IMR-90 (cell line): ENCODE results near the gene TMEM271. TPM values are rescaled to one million over a fixed set of nuclear protein-coding genes. Genes with fewer than 3 reads are reported as not detected.

Source experiments
- ATAC-seq: fragments of 200-7000 bp; cut with Tn5 transposase; 2 replicates; pipeline ENCODE4 v1.9.1; 2020; ENCODE audit warnings: low read depth, mild to moderate bottlenecking, moderate library complexity
- BruUV-seq: library from RNA; stranded (reverse); fragments of 400-500 nt; replicated peaks from 2 replicates; lab custom pipeline; 2021; lab: Mats Ljungman, UMichigan
- CTCF ChIA-PET: fragments of 300-600 bp; formaldehyde crosslinking; extraction: SDS; loops from one replicate; lab custom pipeline; 2021; ENCODE audit warnings: antibody characterized with exemption; lab: Yijun Ruan, JAX
- POLR2A ChIA-PET: fragments of 300-600 bp; sonication (Branson Sonifier 250); formaldehyde crosslinking; loops from one replicate; lab custom pipeline; 2022; ENCODE audit warnings: antibody characterized with exemption; ENCODE audit not compliant: unreplicated experiment; lab: Charles Lee
- DNase-seq: peaks from one replicate; pipeline ENCODE4 v3.0.0; 2013
- H2AFZ ChIP-seq: replicated peaks from 2 replicates; pipeline ENCODE3; 2013; ENCODE audit warnings: low read length, mild to moderate bottlenecking; ENCODE audit not compliant: poor library complexity
- H2AK5ac ChIP-seq: 2 replicates; pipeline ENCODE4 v1.6.1; 2013; ENCODE audit warnings: low read depth, low read length, inconsistent platforms
- H2AK9ac ChIP-seq: replicated peaks from 2 replicates; pipeline ENCODE3; 2013; ENCODE audit warnings: mild to moderate bottlenecking, low read depth, low read length, moderate library complexity; ENCODE audit not compliant: poor library complexity
- H2BK120ac ChIP-seq: 2 replicates; pipeline ENCODE4 v1.6.1; 2013; ENCODE audit warnings: low read depth, low read length, inconsistent platforms
- H2BK15ac ChIP-seq: 3 replicates; pipeline ENCODE4 v1.6.1; 2013; ENCODE audit warnings: low read depth, low read length, inconsistent platforms
- H2BK20ac ChIP-seq: 2 replicates; pipeline ENCODE4 v1.6.1; 2013; ENCODE audit warnings: low read depth, mild to moderate bottlenecking, inconsistent platforms, low read length, moderate library complexity
- H2BK5ac ChIP-seq: 2 replicates; pipeline ENCODE4 v1.6.1; 2013; ENCODE audit warnings: mild to moderate bottlenecking, low read depth, low read length, inconsistent platforms; ENCODE audit not compliant: poor library complexity, severe bottlenecking
- H3K14ac ChIP-seq: replicated peaks from 2 replicates; pipeline ENCODE4 v1.6.1; 2013; ENCODE audit warnings: low read depth, low read length, inconsistent platforms
- H3K18ac ChIP-seq: 2 replicates; pipeline ENCODE4 v1.6.1; 2013; ENCODE audit warnings: low read depth, low read length, control low read depth
- H3K23ac ChIP-seq: 2 replicates; pipeline ENCODE4 v1.6.1; 2013; ENCODE audit warnings: low read depth, low read length, inconsistent platforms
- H3K27ac ChIP-seq: 2 replicates; pipeline ENCODE4 v1.5.1; 2013; ENCODE audit warnings: mild to moderate bottlenecking, control low read depth, low read length; ENCODE audit not compliant: insufficient read depth
- H3K27me3 ChIP-seq: 2 replicates; pipeline ENCODE4 v1.6.1; 2013; ENCODE audit warnings: low read length; ENCODE audit not compliant: control insufficient read depth, insufficient read depth
- H3K36me3 ChIP-seq: 2 replicates; pipeline ENCODE4 v1.6.1; 2013; ENCODE audit warnings: low read length, mixed read lengths; ENCODE audit not compliant: control insufficient read depth, insufficient read depth
- H3K4ac ChIP-seq: 2 replicates; pipeline ENCODE4 v1.6.1; 2013; ENCODE audit warnings: low read depth, low read length, inconsistent platforms
- H3K4me1 ChIP-seq: 2 replicates; pipeline ENCODE4 v1.6.1; 2013; ENCODE audit warnings: low read length, mixed read lengths; ENCODE audit not compliant: control insufficient read depth, insufficient read depth
- H3K4me2 ChIP-seq: 2 replicates; pipeline ENCODE4 v1.6.1; 2013; ENCODE audit warnings: low read depth, mild to moderate bottlenecking, control low read depth, low read length, moderate library complexity
- H3K4me3 ChIP-seq: 2 replicates; pipeline ENCODE4 v1.5.1; 2013; ENCODE audit warnings: low read depth, mild to moderate bottlenecking, control low read depth, low read length, moderate library complexity; ENCODE audit not compliant: insufficient read depth
- H3K56ac ChIP-seq: 2 replicates; pipeline ENCODE4 v1.6.1; 2013; ENCODE audit warnings: low read length, inconsistent platforms; ENCODE audit not compliant: insufficient read depth; ENCODE audit errors: extremely low read depth
- H3K79me1 ChIP-seq, 2 experiments: 2 replicates each; pipeline ENCODE4 v1.6.1; 2013; ENCODE audit warnings: low read length in 2 of 2, inconsistent platforms in 1 of 2, low read depth in 1 of 2
- H3K9ac ChIP-seq: 2 replicates; pipeline ENCODE4 v1.6.1; 2013; ENCODE audit warnings: low read depth, low read length, control low read depth
- H3K9me1 ChIP-seq: 2 replicates; pipeline ENCODE4 v1.6.1; 2013; ENCODE audit warnings: low read length, inconsistent platforms; ENCODE audit not compliant: insufficient read depth
- H3K9me3 ChIP-seq: 2 replicates; pipeline ENCODE4 v1.6.1; 2013; ENCODE audit warnings: low read length; ENCODE audit not compliant: control insufficient read depth, insufficient read depth
- H4K20me1 ChIP-seq: 2 replicates; pipeline ENCODE4 v1.6.1; 2013; ENCODE audit warnings: low read length, inconsistent platforms; ENCODE audit not compliant: insufficient read depth
- H4K5ac ChIP-seq: 2 replicates; pipeline ENCODE4 v1.6.1; 2013; ENCODE audit warnings: mild to moderate bottlenecking, low read depth, low read length, control low read depth
- H4K8ac ChIP-seq, 2 experiments: 2 replicates each; pipeline ENCODE4 v1.6.1; 2013; ENCODE audit warnings: low read depth in 2 of 2, low read length in 2 of 2, control low read depth in 1 of 2, inconsistent platforms in 1 of 2
- H4K91ac ChIP-seq: 2 replicates; pipeline ENCODE4 v1.6.1; 2013; ENCODE audit warnings: low read depth, low read length, inconsistent platforms; ENCODE audit not compliant: insufficient read depth
- RAD21 ChIP-seq: IDR thresholded peaks from 2 replicates; pipeline ENCODE4 v1.6.1; 2012; ENCODE audit warnings: low read length, improper control_type of control experiment
- WGBS, 2 experiments: methylation state at CpG; one replicate each; pipeline versions ENCODE4 v1.1.5 to v1.1.7; 2013; ENCODE audit warnings: missing lambda C conversion rate in 2 of 2; ENCODE audit not compliant: insufficient read length in 1 of 2; ENCODE audit errors: extremely low coverage in 2 of 2; 5-methylcytosine and 5-hydroxymethylcytosine counted together
- dilution Hi-C: fragments of 300-500 bp; cut with HindIII; formaldehyde crosslinking; loops from one replicate; pipeline ENCODE4 v1.14.3; 2018; ENCODE audit warnings: low sequenced_read_pairs; ENCODE audit not compliant: unreplicated experiment
- in situ Hi-C: fragments of 300-500 bp; cut with MboI; formaldehyde crosslinking; loops from 3 replicates; pipeline ENCODE4 v1.14.3; 2019; ENCODE audit warnings: low sequenced_read_pairs, inconsistent platforms, mixed read lengths
- intact Hi-C: fragments of 100-400 bp; cut with micrococcal nuclease; formaldehyde crosslinking; loops from 2 replicates; pipeline ENCODE4 v1.10.0; 2022
- polyA plus RNA-seq, 3 experiments: library from polyadenylated mRNA; depleted of rRNA; stranded (reverse); fragments of >200 nt; gene quantifications; 2 replicates each; pipeline ENCODE4 v1.2.3, GENCODE V29; 2012; ENCODE audit warnings: low replicate concordance in 1 of 3
- total RNA-seq: library from RNA; depleted of rRNA; stranded (reverse); fragments of >200 nt; gene quantifications from 2 replicates; pipeline ENCODE4 v1.2.3, GENCODE V29; 2012

Gene TMEM271
- total and polyA plus RNA-seq, 2 of the 4 experiments (the other 2 are of a cell fraction), result not detected

DNA sequence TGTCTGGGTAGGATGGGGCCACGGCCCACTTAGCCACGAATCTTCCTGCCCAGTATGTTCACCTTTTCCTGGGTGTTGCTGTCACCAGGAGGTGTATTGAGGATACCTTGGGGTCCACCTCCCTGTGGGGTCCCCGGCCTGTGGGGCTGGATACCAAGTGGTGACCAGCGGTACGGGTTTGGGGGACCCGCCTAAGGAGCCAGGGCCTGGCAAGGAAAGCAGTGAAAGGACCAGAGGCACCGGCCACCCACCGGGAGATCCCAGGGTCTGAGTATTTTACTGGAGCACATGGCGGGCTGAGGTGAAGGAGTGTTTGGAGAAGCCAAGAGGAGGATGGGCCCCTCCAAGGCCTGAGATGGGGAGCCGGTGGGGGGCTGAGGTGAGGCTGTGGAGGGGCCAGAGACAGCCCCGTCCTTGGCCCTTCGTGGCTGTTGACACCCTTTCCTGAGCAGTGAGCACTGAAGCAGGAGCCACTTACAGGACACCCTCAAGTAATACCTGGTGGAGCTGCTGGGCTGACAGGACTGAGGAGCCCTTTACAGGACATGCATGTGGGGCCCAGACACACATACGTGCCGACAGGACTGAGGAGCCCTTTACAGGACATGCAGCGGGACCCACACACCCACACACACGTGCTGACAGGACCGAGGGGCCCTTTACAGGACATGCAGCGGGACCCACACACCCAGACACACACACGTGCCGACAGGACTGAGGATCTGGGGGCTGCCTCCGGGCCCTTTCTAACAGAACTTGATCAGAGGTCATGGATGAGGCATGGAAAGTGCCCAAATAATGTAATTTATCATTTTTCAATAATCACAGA, 38.4 kb downstream of the TMEM271 start:
- Histone ChIP-seq H4K8ac (no peak overlapping the region), H2BK5ac (no peak overlapping the region), H3K23ac (no peak overlapping the region), H3K9me1 (no peaks in the 10 kb centered on the region), H3K27ac (no peak overlapping the region), H2AK5ac (no peak overlapping the region), H4K91ac (no peak overlapping the region), H3K27me3 (no peaks in the 10 kb centered on the region), H4K20me1 (no peaks in the 10 kb centered on the region), H2BK120ac (no peak overlapping the region), H3K4me3 (no peak overlapping the region), H3K18ac (no peak overlapping the region), H3K79me1 (no peaks in the 10 kb centered on the region), H3K4me1 (no peaks in the 10 kb centered on the region), H3K9me3 (no peaks in the 10 kb centered on the region), H2BK20ac (no peak overlapping the region), H3K4me2 (no peak overlapping the region), H3K9ac (no peak overlapping the region), H4K5ac (no peak overlapping the region), H3K14ac (no peak overlapping the region), H3K36me3 (peaks cover 34% of the 10 kb centered on the region), H2BK15ac (no peak overlapping the region), H3K4ac (no peak overlapping the region), H3K56ac (no peak overlapping the region), H2AFZ (no peak overlapping the region), H2AK9ac (no peak overlapping the region)
- intact Hi-C loops (no loop called here), dilution Hi-C loops (no loop called here), in situ Hi-C loops (no loop called here)
- ATAC-seq (no peak), DNase-seq (no peak)
- ChIA-PET CTCF (no interaction called here), POLR2A (no interaction called here)
- no peak for TF ChIP-seq RAD21
- BruUV-seq, result no TSS peak
- 93% methylated on average over 10 of the region's 21 CpGs; no CpG with 5 or more reads in 1 of the 2 experiments for whole genome bisulfite sequencing, 2 experiments
